OCI-LY3 (cell line): ENCODE data around the gene ADGRG1.

ENCODE experiments used
- H2AFZ ChIP-seq: fragments of 200-600, 300-600 bp; shearing (Covaris generic); 2 replicates; pipeline ENCODE4 v1.6.0; 2014; ENCODE audit warnings: antibody characterized with exemption, low read depth, low read length
- H3K27ac ChIP-seq: fragments of 200-600, 300-600 bp; sonication (generic); 2 replicates; pipeline ENCODE4 v1.5.1; 2014; ENCODE audit warnings: mild to moderate bottlenecking, low read length, moderate library complexity, mixed read lengths
- H3K27me3 ChIP-seq: fragments of 200-600, 300-600 bp; sonication (generic); 2 replicates; pipeline ENCODE4 v1.6.1; 2014; ENCODE audit warnings: low read depth, low read length, mixed read lengths
- H3K36me3 ChIP-seq: fragments of 200-600, 300-600 bp; sonication (generic); replicated peaks from 2 replicates; pipeline ENCODE3; 2014; ENCODE audit warnings: low read depth, low read length, mixed read lengths
- H3K4me1 ChIP-seq: fragments of 300-600, 200-600 bp; sonication (generic); 2 replicates; pipeline ENCODE4 v1.6.1; 2014; ENCODE audit warnings: low read length, mixed read lengths
- H3K4me2 ChIP-seq: fragments of 200-600, 300-600 bp; sonication (generic); 2 replicates; pipeline ENCODE4 v1.6.1; 2014; ENCODE audit warnings: low read length, mixed read lengths
- H3K4me3 ChIP-seq: fragments of 300-600, 200-600 bp; sonication (generic); 2 replicates; pipeline ENCODE4 v1.5.1; 2014; ENCODE audit warnings: antibody characterized with exemption, mild to moderate bottlenecking, low read length, moderate library complexity
- H3K79me2 ChIP-seq: fragments of 300-600, 200-600 bp; shearing (Covaris generic); 2 replicates; pipeline ENCODE4 v1.6.1; 2014; ENCODE audit warnings: mild to moderate bottlenecking, low read length, mixed read lengths
- H3K9ac ChIP-seq: fragments of 300-600, 200-600 bp; shearing (Covaris generic); 2 replicates; pipeline ENCODE4 v1.6.0; 2014; ENCODE audit warnings: mild to moderate bottlenecking, low read length, moderate library complexity
- H3K9me3 ChIP-seq: fragments of 200-600, 300-600 bp; shearing (Covaris generic); 2 replicates; pipeline ENCODE4 v1.6.1; 2014; ENCODE audit warnings: low read length, mixed read lengths; ENCODE audit not compliant: insufficient read depth
- H4K20me1 ChIP-seq: fragments of 200-600, 300-600 bp; sonication (generic); 2 replicates; pipeline ENCODE4 v1.6.1; 2016; ENCODE audit warnings: low read length, mixed read lengths; ENCODE audit not compliant: insufficient read depth
- EZH2phosphoT487 ChIP-seq: fragments of 200-600 bp; shearing (Covaris generic); IDR thresholded peaks from 2 replicates; pipeline ENCODE4 v1.6.1; 2018; ENCODE audit warnings: antibody characterized with exemption, mixed run types, low read depth
- TF ChIP-seq, protein P1 (sequence below): fragments of 200-600, 300-600 bp; sonication (generic); IDR thresholded peaks from 2 replicates; pipeline ENCODE4 v1.5.1; 2014; ENCODE audit warnings: antibody characterized with exemption, low read length, low read depth

Gene ADGRG1

DNA sequence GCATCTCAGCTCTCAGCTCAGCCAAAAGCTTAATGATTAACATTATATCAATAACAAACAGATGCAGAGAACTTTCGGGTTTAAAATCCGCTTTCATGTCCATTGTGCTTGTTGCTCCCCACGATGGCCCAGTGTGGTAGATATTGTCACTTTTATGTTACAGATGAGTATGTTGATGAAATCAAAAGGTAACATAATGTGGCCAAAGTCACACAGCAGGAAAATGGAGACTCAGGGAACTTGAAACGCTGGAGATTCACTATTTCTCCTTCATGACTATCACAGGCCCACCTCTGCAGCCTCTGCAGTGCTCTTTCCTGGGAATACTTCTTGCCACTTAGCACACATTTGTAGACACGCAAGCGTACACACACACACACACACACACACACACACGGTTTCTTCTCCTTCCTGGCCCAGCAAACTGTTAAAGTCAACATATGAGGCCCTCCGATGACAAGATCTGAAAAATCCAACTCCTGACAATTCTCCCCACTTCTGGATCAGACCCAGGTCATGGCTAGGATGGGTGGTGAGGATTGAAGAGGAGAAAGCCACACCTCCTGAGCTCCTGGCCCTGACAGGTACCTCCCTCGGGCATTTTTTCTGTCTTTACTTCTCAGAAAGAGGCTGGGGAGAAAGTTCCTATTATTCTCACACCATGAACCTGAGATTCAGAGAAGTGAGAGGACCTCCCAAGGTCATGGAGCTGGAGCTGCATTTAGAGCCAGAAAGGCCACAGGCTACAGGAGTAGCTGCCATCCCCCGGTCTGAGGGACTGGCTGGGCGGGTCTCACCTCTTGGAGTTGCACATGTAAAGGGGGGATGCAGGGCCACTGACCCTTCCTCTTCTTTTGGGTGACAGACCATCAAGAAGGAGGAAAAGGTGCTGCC is 75.8 kb downstream of the ADGRG1 start:
- Histone ChIP-seq H3K4me3 (no peak overlapping the region), H3K27me3 (peaks cover 17% of the 10 kb centered on the region), H2AFZ (no peak overlapping the region), H3K9ac (no peak overlapping the region), H3K27ac (no peak overlapping the region), H3K4me2 (no peak overlapping the region), H4K20me1 (no peaks in the 10 kb centered on the region), H3K4me1 (no peaks in the 10 kb centered on the region), H3K9me3 (no peaks in the 10 kb centered on the region), H3K36me3 (no peaks in the 10 kb centered on the region), H3K79me2 (no peaks in the 10 kb centered on the region)
- TF ChIP-seq, protein P1, sequence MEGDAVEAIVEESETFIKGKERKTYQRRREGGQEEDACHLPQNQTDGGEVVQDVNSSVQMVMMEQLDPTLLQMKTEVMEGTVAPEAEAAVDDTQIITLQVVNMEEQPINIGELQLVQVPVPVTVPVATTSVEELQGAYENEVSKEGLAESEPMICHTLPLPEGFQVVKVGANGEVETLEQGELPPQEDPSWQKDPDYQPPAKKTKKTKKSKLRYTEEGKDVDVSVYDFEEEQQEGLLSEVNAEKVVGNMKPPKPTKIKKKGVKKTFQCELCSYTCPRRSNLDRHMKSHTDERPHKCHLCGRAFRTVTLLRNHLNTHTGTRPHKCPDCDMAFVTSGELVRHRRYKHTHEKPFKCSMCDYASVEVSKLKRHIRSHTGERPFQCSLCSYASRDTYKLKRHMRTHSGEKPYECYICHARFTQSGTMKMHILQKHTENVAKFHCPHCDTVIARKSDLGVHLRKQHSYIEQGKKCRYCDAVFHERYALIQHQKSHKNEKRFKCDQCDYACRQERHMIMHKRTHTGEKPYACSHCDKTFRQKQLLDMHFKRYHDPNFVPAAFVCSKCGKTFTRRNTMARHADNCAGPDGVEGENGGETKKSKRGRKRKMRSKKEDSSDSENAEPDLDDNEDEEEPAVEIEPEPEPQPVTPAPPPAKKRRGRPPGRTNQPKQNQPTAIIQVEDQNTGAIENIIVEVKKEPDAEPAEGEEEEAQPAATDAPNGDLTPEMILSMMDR: no peak
- TF ChIP-seq EZH2phosphoT487: no peak

DNA sequence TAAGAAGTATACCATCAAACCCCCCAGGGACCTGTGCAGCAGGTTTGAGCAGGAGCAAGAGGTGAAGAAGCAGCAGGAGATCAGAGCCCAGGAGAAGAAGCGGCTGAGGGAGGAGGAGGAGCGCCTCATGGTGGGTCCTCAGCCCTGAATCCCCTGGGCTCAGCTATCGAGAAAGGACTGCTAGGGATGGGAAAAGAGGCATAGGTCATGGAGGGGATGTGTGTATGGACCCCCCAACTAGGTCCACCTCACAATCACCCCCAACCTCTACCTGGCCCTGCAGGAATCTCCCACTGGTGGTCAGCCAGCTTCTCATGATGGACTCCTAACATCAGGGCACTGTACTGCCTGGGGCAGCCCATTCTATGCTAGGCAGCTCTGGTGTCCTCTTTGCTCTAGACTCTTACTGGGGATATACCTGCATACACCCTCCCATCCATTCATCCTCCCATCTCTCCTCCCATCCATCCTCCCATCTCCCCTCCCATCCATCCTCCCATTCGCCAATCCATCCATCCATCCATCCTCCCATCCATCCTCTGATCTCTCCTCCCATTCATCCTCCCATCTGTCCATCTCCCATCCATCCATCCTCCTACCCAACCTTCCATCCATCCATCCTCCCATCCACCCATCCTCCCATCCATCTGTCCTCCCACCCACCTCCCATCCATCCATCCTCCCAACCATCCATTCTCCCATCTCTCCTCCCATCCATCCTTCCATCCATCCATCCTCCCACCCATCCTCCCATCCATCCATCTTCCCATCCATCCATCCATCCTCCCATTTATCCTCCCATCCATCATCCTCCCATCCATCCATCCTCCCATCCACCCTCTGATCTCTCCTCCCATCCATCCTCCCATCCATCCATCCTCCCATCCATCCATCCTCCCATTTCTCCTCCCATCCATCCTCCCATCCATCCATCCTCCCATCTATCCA is 76.7 kb downstream of the ADGRG1 start:
- TF ChIP-seq EZH2phosphoT487: no peak
- TF ChIP-seq, protein P1: no peak
- H4K20me1 ChIP-seq: no peaks in the 10 kb centered on the region
- no peaks in the 10 kb centered on the region for H3K79me2 ChIP-seq
- peaks cover 26% of the 10 kb centered on the region for H3K27me3 ChIP-seq
- no peak overlapping the region for H3K27ac ChIP-seq
- H2AFZ ChIP-seq: no peak overlapping the region
- H3K9me3 ChIP-seq: no peaks in the 10 kb centered on the region
- no peaks in the 10 kb centered on the region for H3K36me3 ChIP-seq
- no peak overlapping the region for H3K4me3 ChIP-seq
- no peak overlapping the region for H3K4me2 ChIP-seq
- no peaks in the 10 kb centered on the region for H3K4me1 ChIP-seq
- H3K9ac ChIP-seq: no peak overlapping the region

DNA sequence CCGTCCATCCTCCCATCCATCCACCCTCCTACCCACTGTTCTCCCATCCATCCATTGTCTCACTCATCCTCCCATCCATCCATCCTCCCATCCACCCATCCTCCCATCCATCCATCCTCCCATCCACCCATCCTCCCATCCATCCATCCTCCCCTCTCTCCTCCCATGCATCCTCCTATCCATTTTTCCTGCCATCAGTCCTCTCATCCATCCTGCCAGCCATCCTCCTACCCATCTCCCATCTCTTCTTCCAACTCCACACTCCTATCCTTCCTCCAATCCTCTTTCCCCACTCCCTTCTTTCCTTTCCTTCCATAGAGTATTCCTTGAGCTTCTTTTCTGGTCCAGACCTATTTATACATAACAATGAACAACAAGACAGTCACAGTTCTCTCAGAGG is 78.3 kb downstream of the ADGRG1 start:
- Histone ChIP-seq H3K9me3 (no peaks in the 10 kb centered on the region), H3K36me3 (no peaks in the 10 kb centered on the region), H3K27ac (no peak overlapping the region), H4K20me1 (no peaks in the 10 kb centered on the region), H3K4me2 (no peak overlapping the region), H3K9ac (no peak overlapping the region), H3K4me3 (no peak overlapping the region), H3K27me3 (peaks cover 42% of the 10 kb centered on the region), H3K79me2 (no peaks in the 10 kb centered on the region), H2AFZ (no peak overlapping the region), H3K4me1 (no peaks in the 10 kb centered on the region)
- no peak for TF ChIP-seq EZH2phosphoT487
- TF ChIP-seq, protein P1: no peak

DNA sequence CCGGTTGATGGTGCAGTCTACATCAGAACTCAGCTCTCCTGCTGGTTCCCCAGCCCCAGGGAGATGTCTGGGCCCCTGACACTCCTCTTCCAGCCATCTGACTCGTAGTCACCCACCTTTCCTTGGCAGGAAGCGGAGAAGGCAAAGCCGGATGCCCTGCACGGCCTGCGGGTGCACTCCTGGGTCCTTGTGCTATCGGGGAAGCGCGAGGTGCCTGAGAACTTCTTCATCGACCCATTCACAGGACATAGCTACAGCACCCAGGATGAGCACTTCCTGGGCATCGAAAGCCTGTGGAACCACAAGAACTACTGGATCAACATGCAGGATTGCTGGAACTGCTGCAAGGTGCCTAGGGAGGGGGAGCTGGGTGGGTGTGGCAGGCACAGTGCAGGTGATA is 78.9 kb downstream of the ADGRG1 start:
- no peaks in the 10 kb centered on the region for H4K20me1 ChIP-seq
- TF ChIP-seq, protein P1: no peak
- no peak for TF ChIP-seq EZH2phosphoT487
- H3K4me2 ChIP-seq: no peak overlapping the region
- no peak overlapping the region for H3K4me3 ChIP-seq
- H3K27me3 ChIP-seq: peaks cover 48% of the 10 kb centered on the region
- no peak overlapping the region for H3K9ac ChIP-seq
- no peak overlapping the region for H3K27ac ChIP-seq
- H3K79me2 ChIP-seq: no peaks in the 10 kb centered on the region
- H3K36me3 ChIP-seq: no peaks in the 10 kb centered on the region
- H3K9me3 ChIP-seq: no peaks in the 10 kb centered on the region
- H2AFZ ChIP-seq: no peak overlapping the region
- H3K4me1 ChIP-seq: no peaks in the 10 kb centered on the region
